Stimulated activated CD4-positive, alpha-beta T cell treated with anti-CD3 and anti-CD28 coated beads, Interleukin-4, amount 100 ng/mL, for 48 hours (primary cell): Measurements from ENCODE around the gene OR12D2.
"Not testable (repeated sequence)": the region's sequence is repeated elsewhere in the genome, so short reads cannot be mapped to it uniquely, and the experiment has no call there.

Experiments used
- DNase-seq, 2 donors: peaks; one replicate each; pipeline ENCODE4 v3.0.0-alpha.2; 2020; ENCODE audit warnings: low read depth in 2 of 2

Gene OR12D2

GRCh38 chr6:29395331-29395730 is at the start of gene OR12D2:
TSS of gene OR12D2 (plus strand) at chr6:29395631. CDS start at chr6:29396700, 1,069 bp downstream.
- DNase-seq = no peak

- DNase-seq = not testable (repeated sequence)
Observed at GRCh38 chr6:29349348-29349747, 46.1 kb upstream of the OR12D2 start.

GRCh38 chr6:29354980-29355379 is 40.5 kb upstream of the OR12D2 start:
- no peak for DNase-seq

GRCh38 chr6:29355603-29356002 is 39.8 kb upstream of the OR12D2 start:
- no peak for DNase-seq

GRCh38 chr6:29368765-29369164 is 26.7 kb upstream of the OR12D2 start, which contains the start of gene OR5V1:
TSS of gene OR5V1 (minus strand) at chr6:29368865. CDS start at chr6:29356195, 12,670 bp downstream.
- no peak for DNase-seq

GRCh38 chr6:29375191-29375590 is 20.2 kb upstream of the OR12D2 start, which contains the start of gene OR12D3:
TSS of gene OR12D3 (minus strand) at chr6:29375291. CDS start at chr6:29375287, 4 bp downstream.
- no peak for DNase-seq

GRCh38 chr6:29376003-29376402 is 19.4 kb upstream of the OR12D2 start:
- no peak for DNase-seq

GRCh38 chr6:29388533-29388932 is 6.9 kb upstream of the OR12D2 start:
- no peak for DNase-seq

- no peak for DNase-seq
Observed at GRCh38 chr6:29399525-29399924, 4.1 kb downstream of the OR12D2 start.

- no peak for DNase-seq
Observed at GRCh38 chr6:29403801-29404200, 8.4 kb downstream of the OR12D2 start.

- no peak for DNase-seq
Observed at GRCh38 chr6:29414588-29414987, 19.2 kb downstream of the OR12D2 start, which contains the start of gene OR12D1. TSS of gene OR12D1 (plus strand) at chr6:29414928.

- DNase-seq = no peak
Observed at GRCh38 chr6:29419516-29419915, 24.1 kb downstream of the OR12D2 start.

GRCh38 chr6:29424168-29424567 is 28.7 kb downstream of the OR12D2 start:
- DNase-seq = no peak

- DNase-seq = no peak
Observed at GRCh38 chr6:29424575-29424974, 29.1 kb downstream of the OR12D2 start.

- DNase-seq = no peak
Observed at GRCh38 chr6:29425075-29425474, 29.6 kb downstream of the OR12D2 start.

GRCh38 chr6:29426654-29427053 is 31.2 kb downstream of the OR12D2 start:
- DNase-seq = no peak

GRCh38 chr6:29436730-29437129 is 41.3 kb downstream of the OR12D2 start:
- DNase-seq = not testable (repeated sequence)

- no peak for DNase-seq
Observed at GRCh38 chr6:29439006-29439405, 43.6 kb downstream of the OR12D2 start, which contains the start of gene OR10C1. TSS of gene OR10C1 (plus strand) at chr6:29439306. CDS start at chr6:29440016, 710 bp downstream.

- DNase-seq = no peak
Observed at GRCh38 chr6:29442719-29443118, 47.3 kb downstream of the OR12D2 start.

GRCh38 chr6:29444031-29444430 is 48.6 kb downstream of the OR12D2 start:
- not testable (repeated sequence) for DNase-seq
